Osteoblast (primary cell): Measurements from ENCODE around the gene EYA4. TPM values are rescaled to one million over a fixed set of nuclear protein-coding genes. Genes with fewer than 3 reads are reported as not detected.

Experiments
- DNase-seq: peaks from one replicate; pipeline ENCODE4 v3.0.0; 2011; ENCODE audit warnings: low spot score, mixed read lengths; ENCODE audit not compliant: insufficient read length; ENCODE audit errors: missing footprints
- H2AFZ ChIP-seq: 2 replicates; pipeline ENCODE4 v1.6.0; 2011; ENCODE audit warnings: mild to moderate bottlenecking, low read length
- H3K27ac ChIP-seq: 2 replicates; pipeline ENCODE4 v1.5.1; 2011; ENCODE audit warnings: mild to moderate bottlenecking, low read depth, low read length, moderate library complexity
- H3K27me3 ChIP-seq: 2 replicates; pipeline ENCODE4 v1.6.0; 2012; ENCODE audit warnings: mild to moderate bottlenecking, control low read depth, inconsistent platforms, low read length, moderate library complexity; ENCODE audit not compliant: insufficient read depth
- H3K36me3 ChIP-seq: 2 replicates; pipeline ENCODE4 v1.5.1; 2011; ENCODE audit warnings: mild to moderate bottlenecking, low read length, control low read depth, moderate library complexity; ENCODE audit not compliant: insufficient read depth
- H3K4me1 ChIP-seq: 2 replicates; pipeline ENCODE4 v1.5.1; 2011; ENCODE audit warnings: mild to moderate bottlenecking, low read length, control low read depth, moderate library complexity; ENCODE audit not compliant: insufficient read depth
- H3K4me2 ChIP-seq: 2 replicates; pipeline ENCODE4 v1.6.0; 2011; ENCODE audit warnings: mild to moderate bottlenecking, low read length; ENCODE audit not compliant: insufficient read depth
- H3K4me3 ChIP-seq: fragments of 200-600 bp; sonication (generic); 3 replicates; pipeline ENCODE4 v1.5.1; 2012; ENCODE audit warnings: mild to moderate bottlenecking, low read length, inconsistent platforms; ENCODE audit not compliant: insufficient read depth
- H3K79me2 ChIP-seq: 2 replicates; pipeline ENCODE4 v1.6.0; 2012; ENCODE audit warnings: mild to moderate bottlenecking, low read length, control low read depth, inconsistent platforms; ENCODE audit not compliant: insufficient read depth
- H3K9me3 ChIP-seq: 2 replicates; pipeline ENCODE4 v1.5.1; 2011; ENCODE audit warnings: low read depth, low read length, control low read depth
- H4K20me1 ChIP-seq: 2 replicates; pipeline ENCODE4 v1.6.0; 2012; ENCODE audit warnings: mild to moderate bottlenecking, low read length, control low read depth; ENCODE audit not compliant: insufficient read depth
- CTCF ChIP-seq: IDR thresholded peaks from 2 replicates; pipeline ENCODE4 v1.5.1; 2011; ENCODE audit warnings: mild to moderate bottlenecking, low read depth, low read length, moderate library complexity; ENCODE audit errors: extremely low read depth
- total RNA-seq: library from RNA; depleted of rRNA; stranded (reverse); fragments of >200 nt; gene quantifications from 2 replicates; pipeline ENCODE4 v1.2.3, GENCODE V29; 2012

Gene EYA4
- total RNA-seq, 1 donor, result 35.5 TPM

GRCh38 chr6:133555685-133556084 is 314.5 kb downstream of the EYA4 start:
- no peak for DNase-seq
- peaks cover 7% of the 10 kb centered on the region for H3K9me3 ChIP-seq
- H3K4me1 ChIP-seq, result peaks cover 15% of the 10 kb centered on the region
- H3K4me3 ChIP-seq, result no peak overlapping the region
- no peaks in the 10 kb centered on the region for H4K20me1 ChIP-seq
- no peak overlapping the region for H3K4me2 ChIP-seq
- no peak overlapping the region for H3K27ac ChIP-seq
- no peaks in the 10 kb centered on the region for H3K36me3 ChIP-seq
- TF ChIP-seq CTCF, result no peak
- H3K27me3 ChIP-seq, result no peaks in the 10 kb centered on the region
- no peak overlapping the region for H2AFZ ChIP-seq
- H3K79me2 ChIP-seq, result no peaks in the 10 kb centered on the region

DNA sequence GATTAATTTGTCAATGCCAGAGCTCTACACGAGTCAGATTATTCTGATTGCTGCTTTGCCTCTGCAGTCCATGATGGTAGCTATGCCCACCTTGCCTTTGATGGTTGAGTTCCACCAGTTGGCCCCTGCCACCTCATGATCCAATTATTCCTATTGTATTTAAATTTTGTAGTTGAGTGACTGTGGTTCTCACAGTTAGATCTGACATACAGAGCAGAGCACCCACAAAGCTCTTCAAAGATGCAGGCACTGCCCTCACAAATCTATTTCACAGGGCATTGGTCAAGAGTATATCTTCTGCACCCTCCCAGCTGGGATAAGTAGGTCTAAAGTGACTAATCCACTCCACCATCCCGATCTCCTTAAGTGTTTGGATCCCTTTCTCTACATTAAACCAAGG is 318.8 kb downstream of the EYA4 start:
- Histone ChIP-seq H4K20me1 (no peaks in the 10 kb centered on the region), H3K36me3 (no peaks in the 10 kb centered on the region), H3K9me3 (peaks cover 7% of the 10 kb centered on the region), H3K27ac (no peak overlapping the region), H3K4me2 (no peak overlapping the region), H3K4me3 (no peak overlapping the region), H3K27me3 (no peaks in the 10 kb centered on the region), H3K4me1 (no peaks in the 10 kb centered on the region), H2AFZ (no peak overlapping the region), H3K79me2 (no peaks in the 10 kb centered on the region)
- TF ChIP-seq CTCF, result no peak
- DNase-seq, result no peak

GRCh38 chr6:133567636-133568035 is 326.5 kb downstream of the EYA4 start:
- Histone ChIP-seq H4K20me1 (no peaks in the 10 kb centered on the region), H2AFZ (peak overlapping the region; percentile 50), H3K4me1 (peaks cover 25% of the 10 kb centered on the region), H3K27me3 (no peaks in the 10 kb centered on the region), H3K9me3 (no peaks in the 10 kb centered on the region), H3K36me3 (no peaks in the 10 kb centered on the region), H3K27ac (no peak overlapping the region), H3K4me3 (no peak overlapping the region), H3K4me2 (no peak overlapping the region), H3K79me2 (no peaks in the 10 kb centered on the region)
- TF ChIP-seq CTCF, result no peak
- peak; percentile 77 for DNase-seq

GRCh38 chr6:133568970-133569889 is 328.1 kb downstream of the EYA4 start:
- H3K4me1 ChIP-seq, result peaks cover 27% of the 10 kb centered on the region
- no peaks in the 10 kb centered on the region for H3K79me2 ChIP-seq
- no peaks in the 10 kb centered on the region for H3K27me3 ChIP-seq
- peak overlapping the region; percentile 64 for H3K4me3 ChIP-seq
- H4K20me1 ChIP-seq, result no peaks in the 10 kb centered on the region
- H3K4me2 ChIP-seq, result peak overlapping the region; percentile 92
- peak overlapping the region; percentile 86 for H3K27ac ChIP-seq
- peak; percentile 84 for DNase-seq
- peak; percentile 97 for TF ChIP-seq CTCF
- H3K9me3 ChIP-seq, result no peaks in the 10 kb centered on the region
- no peaks in the 10 kb centered on the region for H3K36me3 ChIP-seq
- H2AFZ ChIP-seq, result peak overlapping the region; percentile 75
